HEK293 (cell line): ENCODE measurements around the gene VAT1.
"Not testable (repeated sequence)": the region's sequence is repeated elsewhere in the genome, so short reads cannot be mapped to it uniquely, and the experiment has no call there.

Experiments
- CTCF ChIA-PET: fragments of 350-600 bp; formaldehyde crosslinking; extraction: SDS; loops from one replicate; lab custom pipeline; 2021; ENCODE audit warnings: antibody characterized with exemption; lab: Yijun Ruan, JAX
- POLR2A ChIA-PET: fragments of 300-600 bp; formaldehyde crosslinking; extraction: SDS; loops from one replicate; lab custom pipeline; 2020; ENCODE audit warnings: antibody characterized with exemption, inconsistent platforms; lab: Yijun Ruan, JAX
- H3K27ac ChIP-seq: fragments of 200-500 bp; sonication (Bioruptor generic); 2 replicates; pipeline ENCODE4 v1.5.1; 2014; ENCODE audit warnings: low read depth, low read length, control low read depth, inconsistent platforms; ENCODE audit errors: extremely low read depth
- H3K36me3 ChIP-seq, 2 experiments: fragments of 200-500 bp in 1 of 2; sonication (Bioruptor generic) in 1 of 2; 1 replicate in 1 of 2; 2 replicates in 1 of 2; pipeline ENCODE4 v1.5.1; 2014 to 2017; ENCODE audit warnings: inconsistent platforms in 2 of 2, low read length in 2 of 2; ENCODE audit not compliant: control insufficient read depth in 2 of 2, insufficient read depth in 1 of 2
- H3K4me1 ChIP-seq: fragments of 200-500 bp; sonication (Bioruptor generic); 2 replicates; pipeline ENCODE4 v1.5.1; 2014; ENCODE audit warnings: mild to moderate bottlenecking, low read length, inconsistent platforms; ENCODE audit not compliant: control insufficient read depth, insufficient read depth
- H3K4me3 ChIP-seq: 2 replicates; pipeline ENCODE4 v1.5.1; 2011; ENCODE audit warnings: low read depth, mild to moderate bottlenecking, control low read depth, low read length, moderate library complexity
- H3K9me3 ChIP-seq: fragments of 200-500 bp; sonication (Bioruptor generic); 2 replicates; pipeline ENCODE4 v1.5.1; 2014; ENCODE audit warnings: low read depth, low read length, inconsistent platforms; ENCODE audit not compliant: control insufficient read depth, insufficient read depth
- EGR2 ChIP-seq: fragments of 450-650 bp; formaldehyde crosslinking; IDR thresholded peaks from 2 replicates; pipeline ENCODE4 v1.5.1; 2016; ENCODE audit warnings: low read depth, missing biosample characterization, missing genetic modification characterization
- SCRT1 ChIP-seq: fragments of 450-650 bp; formaldehyde crosslinking; IDR thresholded peaks from 2 replicates; pipeline ENCODE4 v1.5.1; 2016; ENCODE audit warnings: missing biosample characterization, missing genetic modification characterization, borderline replicate concordance
- SCRT2 ChIP-seq: fragments of 450-650 bp; formaldehyde crosslinking; IDR thresholded peaks from 2 replicates; pipeline ENCODE4 v1.5.1; 2016; ENCODE audit warnings: missing biosample characterization, missing genetic modification characterization
- SP2 ChIP-seq: fragments of 450-650 bp; formaldehyde crosslinking; IDR thresholded peaks from 2 replicates; pipeline ENCODE4 v1.5.1; 2016; ENCODE audit warnings: missing biosample characterization, missing genetic modification characterization
- TSHZ1 ChIP-seq: fragments of 450-650 bp; formaldehyde crosslinking; IDR thresholded peaks from 2 replicates; pipeline ENCODE4 v1.5.1; 2016; ENCODE audit warnings: missing biosample characterization, missing genetic modification characterization, borderline replicate concordance
- ZBTB26 ChIP-seq: fragments of 450-650 bp; formaldehyde crosslinking; optimal IDR thresholded peaks from 2 replicates; pipeline ENCODE3; 2016; ENCODE audit warnings: missing biosample characterization, mild to moderate bottlenecking, missing genetic modification characterization
- ZBTB6 ChIP-seq: fragments of 450-650 bp; formaldehyde crosslinking; IDR thresholded peaks from 2 replicates; pipeline ENCODE4 v1.5.1; 2017; ENCODE audit warnings: missing biosample characterization, missing genetic modification characterization
- ZNF140 ChIP-seq: fragments of 450-650 bp; formaldehyde crosslinking; IDR thresholded peaks from 2 replicates; pipeline ENCODE4 v1.5.1; 2016; ENCODE audit warnings: missing biosample characterization, missing genetic modification characterization
- ZNF16 ChIP-seq: fragments of 450-650 bp; formaldehyde crosslinking; IDR thresholded peaks from 2 replicates; pipeline ENCODE4 v1.5.1; 2016; ENCODE audit warnings: low read depth, missing biosample characterization, missing genetic modification characterization
- ZNF274 ChIP-seq, 2 experiments: fragments of 200-500 bp in 1 of 2; fragments of 450-650 bp in 1 of 2; sonication (Bioruptor generic) in 1 of 2; formaldehyde crosslinking in 1 of 2; IDR thresholded peaks; 2 replicates each; pipeline versions ENCODE4 v1.5.1 to v1.6.1; 2014 to 2016; ENCODE audit warnings: borderline replicate concordance in 1 of 2, inconsistent platforms in 1 of 2, low read length in 1 of 2, missing biosample characterization in 1 of 2, missing genetic modification characterization in 1 of 2
- ZNF571 ChIP-seq: fragments of 450-650 bp; formaldehyde crosslinking; IDR thresholded peaks from 2 replicates; pipeline ENCODE4 v1.5.0; 2017; ENCODE audit warnings: missing biosample characterization, missing genetic modification characterization
- ZNF610 ChIP-seq: fragments of 450-650 bp; formaldehyde crosslinking; IDR thresholded peaks from 2 replicates; pipeline ENCODE4 v1.5.1; 2016; ENCODE audit warnings: missing biosample characterization, missing genetic modification characterization, borderline replicate concordance
- ZNF660 ChIP-seq: fragments of 450-650 bp; IDR thresholded peaks from 2 replicates; pipeline ENCODE4 v1.5.1; 2018; ENCODE audit warnings: missing biosample characterization, mild to moderate bottlenecking, missing genetic modification characterization
- ZNF76 ChIP-seq: fragments of 450-650 bp; formaldehyde crosslinking; IDR thresholded peaks from 2 replicates; pipeline ENCODE4; 2016; ENCODE audit warnings: low read depth, missing biosample characterization, missing genetic modification characterization, borderline replicate concordance
- ZNF843 ChIP-seq: fragments of 450-650 bp; formaldehyde crosslinking; IDR thresholded peaks from 2 replicates; pipeline ENCODE4 v1.5.1; 2016; ENCODE audit warnings: missing biosample characterization, missing genetic modification characterization
- ZSCAN18 ChIP-seq: fragments of 450-650 bp; formaldehyde crosslinking; IDR thresholded peaks from 2 replicates; pipeline ENCODE4 v1.5.1; 2016; ENCODE audit warnings: missing biosample characterization, missing genetic modification characterization
- TF ChIP-seq, protein P1 (sequence below): fragments of 450-650 bp; formaldehyde crosslinking; IDR thresholded peaks from 2 replicates; pipeline ENCODE4 v1.5.1; 2016; ENCODE audit warnings: missing biosample characterization, missing genetic modification characterization
- TF ChIP-seq, protein P2 (sequence below): fragments of 450-650 bp; formaldehyde crosslinking; IDR thresholded peaks from 2 replicates; pipeline ENCODE4 v1.5.1; 2016; ENCODE audit warnings: missing biosample characterization, missing genetic modification characterization

The VAT1 gene

GRCh38 chr17:43056051-43056450 is 33.9 kb upstream of the VAT1 start (continued):
- TF ChIP-seq TSHZ1 (tag by site-specific recombination), result no peak
- TF ChIP-seq, protein P1, sequence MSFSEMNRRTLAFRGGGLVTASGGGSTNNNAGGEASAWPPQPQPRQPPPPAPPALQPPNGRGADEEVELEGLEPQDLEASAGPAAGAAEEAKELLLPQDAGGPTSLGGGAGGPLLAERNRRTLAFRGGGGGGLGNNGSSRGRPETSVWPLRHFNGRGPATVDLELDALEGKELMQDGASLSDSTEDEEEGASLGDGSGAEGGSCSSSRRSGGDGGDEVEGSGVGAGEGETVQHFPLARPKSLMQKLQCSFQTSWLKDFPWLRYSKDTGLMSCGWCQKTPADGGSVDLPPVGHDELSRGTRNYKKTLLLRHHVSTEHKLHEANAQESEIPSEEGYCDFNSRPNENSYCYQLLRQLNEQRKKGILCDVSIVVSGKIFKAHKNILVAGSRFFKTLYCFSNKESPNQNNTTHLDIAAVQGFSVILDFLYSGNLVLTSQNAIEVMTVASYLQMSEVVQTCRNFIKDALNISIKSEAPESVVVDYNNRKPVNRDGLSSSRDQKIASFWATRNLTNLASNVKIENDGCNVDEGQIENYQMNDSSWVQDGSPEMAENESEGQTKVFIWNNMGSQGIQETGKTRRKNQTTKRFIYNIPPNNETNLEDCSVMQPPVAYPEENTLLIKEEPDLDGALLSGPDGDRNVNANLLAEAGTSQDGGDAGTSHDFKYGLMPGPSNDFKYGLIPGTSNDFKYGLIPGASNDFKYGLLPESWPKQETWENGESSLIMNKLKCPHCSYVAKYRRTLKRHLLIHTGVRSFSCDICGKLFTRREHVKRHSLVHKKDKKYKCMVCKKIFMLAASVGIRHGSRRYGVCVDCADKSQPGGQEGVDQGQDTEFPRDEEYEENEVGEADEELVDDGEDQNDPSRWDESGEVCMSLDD (tag by site-specific recombination), result no peak

DNA sequence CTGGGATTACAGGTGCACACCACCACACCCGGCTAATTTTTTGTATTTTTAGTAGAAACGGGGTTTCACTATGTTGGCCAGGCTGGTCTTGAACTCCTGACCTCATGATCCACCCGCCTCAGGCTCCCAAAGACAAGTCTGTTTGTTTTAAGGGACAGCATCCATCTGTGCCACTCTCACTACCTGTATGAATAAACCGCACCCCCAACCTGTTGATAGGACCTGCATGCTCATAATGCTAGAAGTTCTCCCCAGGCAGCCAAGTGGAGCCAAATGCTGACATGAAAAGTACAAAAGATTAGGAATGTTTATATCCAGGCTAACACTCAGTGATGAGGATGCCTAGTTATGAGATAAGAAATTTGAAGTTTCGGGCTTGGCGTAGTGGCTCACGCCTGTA is 30.8 kb upstream of the VAT1 start:
- H3K9me3 ChIP-seq, POLR2A ChIA-PET, CTCF ChIA-PET, H3K4me1 ChIP-seq, H3K27ac ChIP-seq, H3K4me3 ChIP-seq: not testable (repeated sequence)
- peak; percentile 94 for TF ChIP-seq SCRT2 (tag by site-specific recombination)
- TF ChIP-seq SCRT1 (tag by site-specific recombination), result peak; percentile 92
- peaks cover 71 to 89% of the 10 kb centered on the region in 2 experiments for H3K36me3 ChIP-seq

DNA sequence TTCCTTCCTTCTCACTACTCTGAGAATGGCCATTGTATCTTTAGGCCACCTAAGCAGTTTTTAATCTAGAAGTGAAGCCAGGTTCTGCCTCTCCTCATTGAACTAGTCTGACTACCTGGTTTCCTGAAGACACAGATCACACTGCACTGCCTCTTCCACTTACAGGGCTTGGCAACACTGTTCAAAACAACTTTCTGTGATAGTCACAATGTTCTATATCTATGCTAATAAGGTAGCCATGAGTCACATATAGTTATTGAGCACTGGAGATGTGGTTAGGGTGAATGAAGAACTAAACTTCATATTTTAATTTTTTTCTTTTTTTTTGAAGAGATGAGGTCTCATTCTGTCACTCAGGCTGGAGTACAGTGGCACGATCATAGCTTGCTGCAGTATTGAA is 29.8 kb upstream of the VAT1 start:
- Histone ChIP-seq H3K27ac (no peak overlapping the region), H3K9me3 (no peaks in the 10 kb centered on the region), H3K4me3 (no peak overlapping the region), H3K36me3 (peaks cover 73 to 93% of the 10 kb centered on the region in 2 experiments), H3K4me1 (no peaks in the 10 kb centered on the region)
- ChIA-PET CTCF (interaction anchor here (0.6 kb wide), 1 partner anchor 28 kb away, joined by 4 read pairs; no protein-coding TSS in a partner anchor), POLR2A (no interaction called here)
- TF ChIP-seq ZNF76 (tag by site-specific recombination), result no peak
- TF ChIP-seq ZNF16 (tag by site-specific recombination), result no peak
- TF ChIP-seq SP2 (tag by site-specific recombination), result no peak
- TF ChIP-seq EGR2 (tag by site-specific recombination), result no peak
- TF ChIP-seq ZBTB6 (tag by site-specific recombination), result no peak
- TF ChIP-seq ZNF610 (tag by site-specific recombination), result no peak
- TF ChIP-seq, protein P2, sequence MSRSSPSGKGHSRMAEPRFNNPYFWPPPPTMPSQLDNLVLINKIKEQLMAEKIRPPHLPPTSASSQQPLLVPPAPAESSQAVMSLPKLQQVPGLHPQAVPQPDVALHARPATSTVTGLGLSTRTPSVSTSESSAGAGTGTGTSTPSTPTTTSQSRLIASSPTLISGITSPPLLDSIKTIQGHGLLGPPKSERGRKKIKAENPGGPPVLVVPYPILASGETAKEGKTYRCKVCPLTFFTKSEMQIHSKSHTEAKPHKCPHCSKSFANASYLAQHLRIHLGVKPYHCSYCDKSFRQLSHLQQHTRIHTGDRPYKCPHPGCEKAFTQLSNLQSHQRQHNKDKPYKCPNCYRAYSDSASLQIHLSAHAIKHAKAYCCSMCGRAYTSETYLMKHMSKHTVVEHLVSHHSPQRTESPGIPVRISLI (tag by site-specific recombination), result no peak
- no peak for TF ChIP-seq ZNF140
- no peak for TF ChIP-seq ZBTB26 (tag by site-specific recombination)
- TF ChIP-seq ZSCAN18, result no peak
- no peak for TF ChIP-seq ZNF274 (IDR thresholded peaks at IDR 0.05; ENCODE audit: low read length)
- no peak for TF ChIP-seq ZNF274 (tag by site-specific recombination; IDR thresholded peaks at IDR 0.05; ENCODE audit: borderline replicate concordance)
- no peak for TF ChIP-seq ZNF571
- no peak for TF ChIP-seq ZNF660 (tag by site-specific recombination)
- TF ChIP-seq ZNF843, result no peak
